ENCODE measurements around the gene CD36. TPM values are rescaled to one million over a fixed set of nuclear protein-coding genes. Genes with fewer than 3 reads are reported as not detected.

Gene CD36
- total RNA-seq, 1 donor from 2014 or later: not detected

GRCh38 chr7:80611353-80611752 is 27.1 kb upstream of the CD36 start:
- TF ChIP-seq, protein P1, sequence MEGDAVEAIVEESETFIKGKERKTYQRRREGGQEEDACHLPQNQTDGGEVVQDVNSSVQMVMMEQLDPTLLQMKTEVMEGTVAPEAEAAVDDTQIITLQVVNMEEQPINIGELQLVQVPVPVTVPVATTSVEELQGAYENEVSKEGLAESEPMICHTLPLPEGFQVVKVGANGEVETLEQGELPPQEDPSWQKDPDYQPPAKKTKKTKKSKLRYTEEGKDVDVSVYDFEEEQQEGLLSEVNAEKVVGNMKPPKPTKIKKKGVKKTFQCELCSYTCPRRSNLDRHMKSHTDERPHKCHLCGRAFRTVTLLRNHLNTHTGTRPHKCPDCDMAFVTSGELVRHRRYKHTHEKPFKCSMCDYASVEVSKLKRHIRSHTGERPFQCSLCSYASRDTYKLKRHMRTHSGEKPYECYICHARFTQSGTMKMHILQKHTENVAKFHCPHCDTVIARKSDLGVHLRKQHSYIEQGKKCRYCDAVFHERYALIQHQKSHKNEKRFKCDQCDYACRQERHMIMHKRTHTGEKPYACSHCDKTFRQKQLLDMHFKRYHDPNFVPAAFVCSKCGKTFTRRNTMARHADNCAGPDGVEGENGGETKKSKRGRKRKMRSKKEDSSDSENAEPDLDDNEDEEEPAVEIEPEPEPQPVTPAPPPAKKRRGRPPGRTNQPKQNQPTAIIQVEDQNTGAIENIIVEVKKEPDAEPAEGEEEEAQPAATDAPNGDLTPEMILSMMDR (conservative IDR thresholded peaks at IDR 0.05; ENCODE audit: low read depth, low read length): no peak
- no peak overlapping the region for H3K4me3 ChIP-seq (ENCODE audit: low read depth, low read length)
- no peak for DNase-seq (ENCODE audit: low read depth)

GRCh38 chr7:80611779-80612178 is 26.7 kb upstream of the CD36 start:
- DNase-seq (ENCODE audit: low read depth): no peak
- TF ChIP-seq, protein P1 (conservative IDR thresholded peaks at IDR 0.05; ENCODE audit: low read depth, low read length): no peak
- H3K4me3 ChIP-seq (ENCODE audit: low read depth, low read length): no peak overlapping the region

- TF ChIP-seq, protein P1 (conservative IDR thresholded peaks at IDR 0.05; ENCODE audit: low read depth, low read length): no peak
- DNase-seq (ENCODE audit: low read depth): no peak
- no peak overlapping the region for H3K4me3 ChIP-seq (ENCODE audit: low read depth, low read length)
Observed at GRCh38 chr7:80612880-80613279, 25.6 kb upstream of the CD36 start.

- TF ChIP-seq, protein P1 (conservative IDR thresholded peaks at IDR 0.05; ENCODE audit: low read depth, low read length): no peak
- no peak overlapping the region for H3K4me3 ChIP-seq (ENCODE audit: low read depth, low read length)
- DNase-seq (ENCODE audit: low read depth): no peak
Observed at GRCh38 chr7:80613519-80613918, 24.9 kb upstream of the CD36 start.

DNA sequence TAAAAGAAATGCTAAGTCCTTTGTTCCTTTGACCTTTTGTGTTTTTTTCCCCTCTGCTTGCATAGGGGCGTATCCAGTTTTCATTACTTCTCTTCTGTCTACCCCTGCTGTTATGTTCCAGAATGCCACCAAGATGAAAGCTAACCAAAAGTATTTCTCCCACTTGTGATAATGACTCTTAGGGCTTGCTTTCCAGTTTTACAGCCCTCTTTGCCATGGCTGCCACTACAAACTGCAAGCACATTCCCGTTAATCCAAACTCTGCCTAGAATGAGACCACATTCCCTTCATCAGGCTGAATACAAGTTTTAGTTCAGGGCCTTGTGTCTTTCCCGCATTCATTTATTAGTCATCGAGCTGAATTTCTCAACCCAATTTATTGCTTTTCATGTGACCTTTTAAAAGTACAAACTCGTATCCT is 23.6 kb upstream of the CD36 start:
- TF ChIP-seq, protein P1 (conservative IDR thresholded peaks at IDR 0.05; ENCODE audit: low read depth, low read length): no peak
- no peak for DNase-seq (ENCODE audit: low read depth)
- H3K4me3 ChIP-seq (ENCODE audit: low read depth, low read length): no peak overlapping the region

- TF ChIP-seq, protein P1 (conservative IDR thresholded peaks at IDR 0.05; ENCODE audit: low read depth, low read length): no peak
Observed at GRCh38 chr7:80618096-80618495, 20.3 kb upstream of the CD36 start.

GRCh38 chr7:80619741-80620140 is 18.7 kb upstream of the CD36 start:
- no peak overlapping the region for H3K4me3 ChIP-seq (ENCODE audit: low read depth, low read length)
- TF ChIP-seq, protein P1 (conservative IDR thresholded peaks at IDR 0.05; ENCODE audit: low read depth, low read length): no peak
- DNase-seq (ENCODE audit: low read depth): no peak

More at GRCh38 chr7:80618096-80618495, 20.3 kb upstream of the CD36 start:
- H3K4me3 ChIP-seq (ENCODE audit: low read depth, low read length): no peak overlapping the region
- no peak for DNase-seq (ENCODE audit: low read depth)

All from epithelial cell of proximal tubule (primary cell).